Measurements from ENCODE around the gene RLF.
"Not testable (repeated sequence)": the region's sequence is repeated elsewhere in the genome, so short reads cannot be mapped to it uniquely, and the experiment has no call there.

Gene RLF

DNA sequence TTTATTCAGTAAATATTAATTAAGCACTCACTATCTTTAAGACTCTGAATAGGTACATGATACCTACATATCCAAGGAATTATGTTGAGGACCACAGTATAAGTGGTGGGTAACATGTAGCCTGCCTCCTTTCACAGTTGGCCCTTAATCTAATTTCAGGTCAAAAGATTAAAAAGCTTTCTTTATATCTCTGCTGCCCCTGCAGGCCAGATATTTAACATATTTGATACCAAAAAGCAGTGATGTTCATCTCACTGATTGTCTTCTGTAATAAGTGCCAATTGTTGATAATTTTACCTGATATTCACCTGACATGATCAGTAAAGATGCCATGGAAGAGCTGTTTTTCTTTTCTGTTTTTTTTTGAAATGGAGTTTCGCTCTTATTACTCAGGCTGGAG lies 36.5 kb downstream of the RLF start:
- FAIRE-seq (no peak), DNase-seq (ENCODE audit: insufficient read length, low spot score) (no peak)
- TF ChIP-seq POU2F2 (IDR thresholded peaks at IDR 0.05; ENCODE audit: low read depth, low read length) (no peak), POLR2A (IDR thresholded peaks at IDR 0.05; ENCODE audit: low read depth, low read length) (no peak), TAF1 (IDR thresholded peaks at IDR 0.05; ENCODE audit: low read depth, low read length) (no peak), PAX5 (IDR thresholded peaks at IDR 0.05; ENCODE audit: insufficient read depth, low read length, severe bottlenecking) (no peak), SPI1 (IDR thresholded peaks at IDR 0.05; ENCODE audit: low read depth, low read length) (no peak), POLR2AphosphoS5 (IDR thresholded peaks at IDR 0.05; ENCODE audit: low read depth, low read length) (no peak)

DNA sequence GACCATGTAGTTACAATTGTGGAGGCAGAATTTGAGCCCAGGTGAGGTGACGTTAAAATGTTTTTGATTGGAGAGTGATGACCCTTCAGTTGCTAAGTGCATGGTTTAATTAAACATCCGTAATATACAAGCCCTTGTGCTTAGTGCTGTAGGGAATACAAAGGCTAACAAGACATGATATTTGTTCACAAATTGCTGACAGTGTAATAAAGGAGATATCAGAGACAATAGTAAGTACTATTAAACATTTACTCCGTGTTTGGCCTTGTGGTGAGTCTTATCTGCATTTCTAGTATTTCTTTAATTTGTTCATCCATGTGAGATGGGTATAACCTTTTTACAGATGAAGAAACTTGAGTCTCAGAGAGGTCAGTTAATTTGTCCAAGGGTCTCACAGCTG lies 37.9 kb downstream of the RLF start:
- no peak for TF ChIP-seq SPI1 (IDR thresholded peaks at IDR 0.05; ENCODE audit: low read depth, low read length)
- no peak for TF ChIP-seq POU2F2 (IDR thresholded peaks at IDR 0.05; ENCODE audit: low read depth, low read length)
- TF ChIP-seq POLR2A (IDR thresholded peaks at IDR 0.05; ENCODE audit: low read depth, low read length): no peak
- no peak for TF ChIP-seq POLR2AphosphoS5 (IDR thresholded peaks at IDR 0.05; ENCODE audit: low read depth, low read length)
- no peak for TF ChIP-seq TAF1 (IDR thresholded peaks at IDR 0.05; ENCODE audit: low read depth, low read length)
- no peak for DNase-seq (ENCODE audit: insufficient read length, low spot score)
- FAIRE-seq: no peak

GRCh38 chr1:40204856-40205255 lies 43.7 kb downstream of the RLF start:
- no peak for FAIRE-seq
- TF ChIP-seq PAX5 (IDR thresholded peaks at IDR 0.05; ENCODE audit: insufficient read depth, low read length, severe bottlenecking): no peak
- TF ChIP-seq SPI1 (IDR thresholded peaks at IDR 0.05; ENCODE audit: low read depth, low read length): no peak
- no peak for TF ChIP-seq POU2F2 (IDR thresholded peaks at IDR 0.05; ENCODE audit: low read depth, low read length)
- no peak for TF ChIP-seq POLR2AphosphoS5 (IDR thresholded peaks at IDR 0.05; ENCODE audit: low read depth, low read length)
- no peak for TF ChIP-seq TAF1 (IDR thresholded peaks at IDR 0.05; ENCODE audit: low read depth, low read length)
- TF ChIP-seq POLR2A (IDR thresholded peaks at IDR 0.05; ENCODE audit: low read depth, low read length): no peak
- DNase-seq (ENCODE audit: insufficient read length, low spot score): no peak

DNA sequence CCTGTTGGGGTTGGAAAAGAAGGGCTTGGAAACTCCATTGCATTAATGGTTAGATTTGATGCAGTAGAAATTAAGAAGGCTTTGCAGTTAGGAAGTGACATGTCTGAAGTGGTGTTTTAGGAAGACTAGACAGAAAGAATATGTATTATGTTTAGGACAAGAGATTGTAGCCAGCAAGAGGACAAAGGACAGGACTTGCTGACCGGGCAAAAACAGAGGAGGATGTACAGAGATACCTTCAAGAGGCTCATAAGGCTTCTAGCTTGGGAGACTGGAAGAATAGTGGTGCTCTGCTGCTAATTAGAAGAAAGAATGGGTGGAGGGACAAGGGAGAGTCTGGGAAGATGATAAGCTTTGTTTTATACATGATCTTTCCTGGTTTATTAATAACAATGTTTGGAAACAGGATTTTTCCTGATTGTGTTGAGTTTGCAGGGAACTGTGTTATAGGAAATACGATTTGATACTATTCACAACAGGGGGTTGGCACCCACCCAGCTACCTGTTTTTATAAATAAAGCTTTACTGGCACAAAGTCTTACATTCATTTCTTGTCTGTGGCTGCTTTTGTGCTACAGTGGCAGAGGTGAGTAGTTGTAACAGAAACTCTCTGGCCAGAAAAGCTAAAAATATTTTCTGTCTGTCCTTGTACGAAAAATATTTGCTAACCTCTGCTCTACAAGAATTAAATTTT lies 49.5 kb downstream of the RLF start:
- no peak for FAIRE-seq
- DNase-seq (ENCODE audit: insufficient read length, low spot score): no peak
- no peak for TF ChIP-seq POLR2A (IDR thresholded peaks at IDR 0.05; ENCODE audit: low read depth, low read length)
- no peak for TF ChIP-seq POU2F2 (IDR thresholded peaks at IDR 0.05; ENCODE audit: low read depth, low read length)
- no peak for TF ChIP-seq SPI1 (IDR thresholded peaks at IDR 0.05; ENCODE audit: low read depth, low read length)
- no peak for TF ChIP-seq POLR2AphosphoS5 (IDR thresholded peaks at IDR 0.05; ENCODE audit: low read depth, low read length)
- no peak for TF ChIP-seq TAF1 (IDR thresholded peaks at IDR 0.05; ENCODE audit: low read depth, low read length)
- TF ChIP-seq PAX5 (IDR thresholded peaks at IDR 0.05; ENCODE audit: insufficient read depth, low read length, severe bottlenecking): no peak

DNA sequence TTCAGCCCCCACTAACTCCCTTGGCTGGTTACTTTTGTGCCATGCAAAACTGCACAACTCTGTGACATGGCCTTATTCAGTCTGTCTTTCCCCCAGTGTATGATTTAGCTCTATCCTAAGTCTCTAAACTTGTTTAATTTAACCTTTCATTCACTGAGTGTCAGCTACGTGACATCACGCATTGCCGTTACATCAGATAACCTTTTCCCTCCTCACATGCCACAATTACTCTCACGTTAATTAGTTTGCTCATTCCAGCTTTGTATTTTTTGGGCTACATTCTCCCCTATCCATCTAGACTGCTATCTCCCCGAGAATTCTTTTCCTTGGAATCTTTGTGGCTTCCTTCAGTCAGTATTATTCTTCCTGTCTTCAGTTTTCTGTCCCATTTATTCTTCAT lies 57.1 kb downstream of the RLF start:
- FAIRE-seq (peak; percentile 83), DNase-seq (ENCODE audit: insufficient read length, low spot score) (no peak)
- TF ChIP-seq SPI1 (IDR thresholded peaks at IDR 0.05; ENCODE audit: low read depth, low read length) (no peak), TAF1 (IDR thresholded peaks at IDR 0.05; ENCODE audit: low read depth, low read length) (no peak), POU2F2 (IDR thresholded peaks at IDR 0.05; ENCODE audit: low read depth, low read length) (no peak), POLR2A (IDR thresholded peaks at IDR 0.05; ENCODE audit: low read depth, low read length) (no peak), PAX5 (IDR thresholded peaks at IDR 0.05; ENCODE audit: insufficient read depth, low read length, severe bottlenecking) (no peak), POLR2AphosphoS5 (IDR thresholded peaks at IDR 0.05; ENCODE audit: low read depth, low read length) (no peak)

DNA sequence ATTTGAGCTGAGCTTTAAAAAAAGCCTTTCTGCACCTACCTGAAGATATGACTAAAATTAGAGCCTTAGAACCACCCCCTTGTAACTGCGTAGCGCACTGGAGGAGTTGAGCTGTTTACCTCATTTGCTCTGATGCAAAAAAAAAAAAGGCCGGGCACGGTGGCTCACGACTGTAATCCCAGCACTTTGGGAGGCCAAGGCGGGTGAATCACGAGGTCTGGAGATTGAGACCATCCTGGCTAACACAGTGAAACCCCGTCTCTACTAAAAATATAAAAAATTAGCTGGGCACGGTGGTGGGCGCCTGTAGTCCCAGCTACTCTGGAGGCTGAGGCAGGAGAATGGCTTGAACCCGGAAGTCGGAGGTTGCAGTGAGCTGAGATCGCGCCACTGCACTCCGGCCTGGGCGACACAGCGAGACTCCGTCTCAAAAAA lies 60.3 kb downstream of the RLF start:
- FAIRE-seq: not testable (repeated sequence)

GRCh38 chr1:40221977-40222772 lies 61.0 kb downstream of the RLF start:
- peak; percentile 64 for FAIRE-seq
- DNase-seq (ENCODE audit: insufficient read length, low spot score): no peak
- TF ChIP-seq TAF1 (IDR thresholded peaks at IDR 0.05; ENCODE audit: low read depth, low read length): no peak
- no peak for TF ChIP-seq SPI1 (IDR thresholded peaks at IDR 0.05; ENCODE audit: low read depth, low read length)
- TF ChIP-seq POLR2AphosphoS5 (IDR thresholded peaks at IDR 0.05; ENCODE audit: low read depth, low read length): no peak
- no peak for TF ChIP-seq POU2F2 (IDR thresholded peaks at IDR 0.05; ENCODE audit: low read depth, low read length)
- no peak for TF ChIP-seq PAX5 (IDR thresholded peaks at IDR 0.05; ENCODE audit: insufficient read depth, low read length, severe bottlenecking)
- no peak for TF ChIP-seq POLR2A (IDR thresholded peaks at IDR 0.05; ENCODE audit: low read depth, low read length)

More for the DNA sequence above, 60.3 kb downstream of the RLF start:
- not testable (repeated sequence) for DNase-seq (ENCODE audit: insufficient read length, low spot score)

DNA sequence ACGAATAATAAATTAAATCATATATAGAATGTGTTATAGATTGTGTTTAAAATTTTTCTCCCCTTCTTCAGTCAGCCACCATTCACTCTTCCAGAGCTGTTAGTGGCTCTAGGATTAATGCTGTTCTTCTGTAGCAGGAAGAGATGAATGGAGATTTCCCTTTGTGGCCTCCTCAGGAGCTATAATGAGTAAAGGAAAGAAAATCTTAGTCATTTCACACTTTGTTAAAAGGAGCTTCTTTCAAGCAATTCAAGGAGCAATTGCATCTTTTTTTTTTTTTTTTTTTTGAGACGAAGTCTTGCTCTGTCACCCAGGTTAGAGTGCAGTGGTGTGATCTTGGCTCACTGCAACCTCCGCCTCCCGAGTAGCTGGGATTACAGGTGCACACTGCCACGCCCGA lies 62.9 kb downstream of the RLF start:
- DNase-seq (ENCODE audit: insufficient read length, low spot score) (no peak), FAIRE-seq (no peak)
- no peak for TF ChIP-seq TAF1 (IDR thresholded peaks at IDR 0.05; ENCODE audit: low read depth, low read length)
- no peak for TF ChIP-seq PAX5 (IDR thresholded peaks at IDR 0.05; ENCODE audit: insufficient read depth, low read length, severe bottlenecking)
- TF ChIP-seq POU2F2 (IDR thresholded peaks at IDR 0.05; ENCODE audit: low read depth, low read length): no peak
- TF ChIP-seq SPI1 (IDR thresholded peaks at IDR 0.05; ENCODE audit: low read depth, low read length): no peak
- TF ChIP-seq POLR2AphosphoS5 (IDR thresholded peaks at IDR 0.05; ENCODE audit: low read depth, low read length): no peak
- TF ChIP-seq POLR2A (IDR thresholded peaks at IDR 0.05; ENCODE audit: low read depth, low read length): no peak

GRCh38 chr1:40226192-40226591 lies 65.0 kb downstream of the RLF start:
- FAIRE-seq (no peak), DNase-seq (ENCODE audit: insufficient read length, low spot score) (no peak)
- TF ChIP-seq POU2F2 (IDR thresholded peaks at IDR 0.05; ENCODE audit: low read depth, low read length): no peak
- no peak for TF ChIP-seq POLR2A (IDR thresholded peaks at IDR 0.05; ENCODE audit: low read depth, low read length)
- no peak for TF ChIP-seq POLR2AphosphoS5 (IDR thresholded peaks at IDR 0.05; ENCODE audit: low read depth, low read length)
- TF ChIP-seq PAX5 (IDR thresholded peaks at IDR 0.05; ENCODE audit: insufficient read depth, low read length, severe bottlenecking): no peak
- no peak for TF ChIP-seq TAF1 (IDR thresholded peaks at IDR 0.05; ENCODE audit: low read depth, low read length)
- no peak for TF ChIP-seq SPI1 (IDR thresholded peaks at IDR 0.05; ENCODE audit: low read depth, low read length)
